ENCODE data around the gene REXO4. TPM values are rescaled to one million over a fixed set of nuclear protein-coding genes. Genes with fewer than 3 reads are reported as not detected.
"Not testable (repeated sequence)": the region's sequence is repeated elsewhere in the genome, so short reads cannot be mapped to it uniquely, and the experiment has no call there.

The REXO4 gene
- total RNA-seq, 1 experiment from 2014 or later, result 41.0 TPM

DNA sequence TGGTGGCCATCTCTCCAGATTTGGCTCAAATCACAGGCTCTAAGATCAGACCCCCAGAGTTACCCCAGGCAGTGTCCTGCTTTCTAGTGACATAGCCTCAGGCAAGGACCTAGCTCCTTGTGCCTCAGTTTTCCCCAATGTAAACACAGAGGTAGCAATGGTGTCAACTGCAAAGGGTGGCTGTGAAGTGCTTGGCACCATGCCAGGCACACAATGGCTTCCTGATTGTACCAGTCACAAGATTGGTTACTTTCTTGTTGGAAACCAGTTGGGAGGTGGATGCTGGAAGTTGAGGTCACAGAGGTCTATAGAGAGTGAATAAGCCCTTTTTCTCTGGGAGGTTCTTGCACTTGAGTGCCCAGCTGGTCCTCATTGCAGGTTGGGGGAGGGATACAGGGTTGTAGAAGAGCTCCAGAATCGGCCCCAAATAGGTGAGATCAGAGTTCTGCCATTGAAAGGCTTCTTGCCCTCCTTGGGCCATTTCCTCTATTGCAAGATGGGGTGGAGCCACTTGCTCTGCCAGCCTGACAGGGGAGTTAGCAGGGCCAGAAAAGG is 39.3 kb downstream of the REXO4 start:
- no peaks in the 10 kb centered on the region for H3K9me3 ChIP-seq (replicated peaks)
- no peaks in the 10 kb centered on the region for H3K27me3 ChIP-seq
- H3K36me3 ChIP-seq, result peaks cover 4% of the 10 kb centered on the region
- H3K4me1 ChIP-seq, result no peaks in the 10 kb centered on the region
- H3K4me3 ChIP-seq, result no peak overlapping the region
- H3K27ac ChIP-seq, result no peak overlapping the region
- DNase-seq, result no peak

DNA sequence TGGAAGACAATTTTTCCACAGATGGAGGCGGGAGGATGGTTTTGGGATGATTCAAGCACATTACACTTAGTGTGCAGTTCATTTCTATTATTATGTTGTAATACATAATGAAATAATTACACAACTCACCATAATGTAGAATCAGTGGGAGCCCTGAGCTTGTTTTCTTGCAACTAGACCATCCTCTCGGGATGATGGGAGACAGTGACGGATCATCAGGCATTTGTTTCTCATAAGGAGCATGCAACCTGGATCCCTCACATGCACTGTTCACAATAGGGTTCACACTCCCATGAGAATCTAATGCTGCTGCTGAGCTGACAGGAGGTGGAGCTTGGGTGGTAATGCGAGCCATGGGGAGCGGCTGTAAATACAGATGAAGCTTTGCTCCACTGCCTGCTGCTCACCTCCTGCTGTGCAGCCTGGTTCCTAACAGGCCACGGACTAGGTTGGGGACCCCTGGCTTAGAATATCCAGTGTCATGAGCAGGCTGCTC is 40.0 kb downstream of the REXO4 start:
- Histone ChIP-seq H3K27me3 (no peaks in the 10 kb centered on the region), H3K4me3 (no peak overlapping the region), H3K4me1 (no peaks in the 10 kb centered on the region), H3K9me3 (replicated peaks) (no peaks in the 10 kb centered on the region), H3K27ac (no peak overlapping the region), H3K36me3 (peaks cover 10% of the 10 kb centered on the region)
- DNase-seq, result peak; percentile 50 to 70

DNA sequence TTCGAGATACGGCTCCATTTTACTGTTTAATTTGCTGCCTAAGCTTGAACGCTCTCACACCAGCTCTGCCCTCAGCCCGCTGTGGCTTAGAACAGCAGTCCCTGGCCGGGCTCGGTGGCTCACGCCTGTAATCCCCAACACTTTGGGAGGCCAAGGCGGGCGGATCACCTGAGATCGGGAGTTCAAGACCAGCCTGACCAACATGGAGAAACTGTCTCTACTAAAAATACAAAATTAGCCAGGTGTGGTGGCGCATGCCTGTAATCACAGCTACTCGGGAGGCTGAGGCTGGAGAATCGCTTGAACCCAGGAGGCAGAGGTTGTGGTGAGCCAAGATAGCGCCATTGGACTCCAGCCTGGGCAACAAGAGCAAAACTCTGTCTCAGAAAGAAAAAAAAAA is 40.5 kb downstream of the REXO4 start:
- H3K27me3 ChIP-seq; H3K4me3 ChIP-seq; H3K27ac ChIP-seq; H3K9me3 ChIP-seq (replicated peaks); H3K4me1 ChIP-seq; DNase-seq: not testable (repeated sequence)
- peaks cover 13% of the 10 kb centered on the region for H3K36me3 ChIP-seq

DNA sequence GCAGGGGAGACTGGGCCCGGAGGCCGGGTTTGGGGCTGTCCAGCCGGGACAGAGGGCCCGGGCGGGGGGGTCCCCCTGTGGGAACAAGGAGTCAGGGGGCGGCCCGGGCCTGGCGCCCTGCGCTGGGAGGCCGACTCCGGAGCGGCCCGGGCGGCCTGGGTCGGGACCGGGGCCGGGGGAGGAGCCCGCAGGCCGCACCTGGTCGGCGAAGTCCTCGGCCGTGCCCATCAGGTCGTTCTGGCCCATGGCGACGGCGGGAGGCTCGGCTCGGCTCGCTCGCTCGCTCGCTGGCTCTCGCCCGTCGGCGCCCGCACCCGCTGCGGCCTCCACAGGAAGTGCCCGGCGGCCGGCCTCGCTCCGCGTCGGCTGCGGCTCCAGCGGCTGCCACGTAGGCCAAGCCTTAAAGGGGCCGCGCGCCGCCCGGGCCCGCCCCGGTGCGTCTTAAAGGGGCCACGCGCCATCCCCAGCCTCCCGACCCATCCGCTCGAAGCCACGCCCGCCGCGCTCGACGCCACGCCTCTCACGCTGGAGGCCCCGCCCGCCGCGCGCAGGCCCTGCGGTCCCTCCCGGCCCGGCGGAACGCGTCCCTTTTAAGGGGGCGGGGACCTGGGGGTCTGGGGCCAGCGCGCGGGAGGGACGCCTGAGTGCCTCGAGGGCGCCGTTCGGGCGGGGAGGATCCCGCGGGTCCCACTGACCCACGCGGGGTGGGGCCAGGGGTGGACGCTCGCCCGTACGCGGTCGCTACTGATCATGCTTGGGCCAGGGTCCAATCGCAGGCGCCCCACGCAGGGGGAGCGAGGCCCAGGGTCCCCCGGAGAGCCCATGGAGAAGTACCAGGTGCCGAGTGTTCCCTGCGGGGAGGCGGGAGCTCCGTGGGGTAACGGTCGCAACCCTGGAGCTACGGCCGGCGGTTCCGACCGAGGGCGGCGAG is 41.8 kb downstream of the REXO4 start, which contains the start of the genes STKLD1 and SURF4:
Gene STKLD1, plus strand, starts transcription at position 643 of the 931 bp plus-strand sequence. Its CDS starts 108 bp downstream, at position 751.
Gene SURF4, minus strand, starts transcription at position 337 of the 931 bp plus-strand sequence. Its CDS starts 91 bp downstream, at position 246.
- Histone ChIP-seq H3K27ac (peak within 1 kb of the TSS; percentile 51), H3K36me3 (peaks cover 15% of the 10 kb centered on the region)

DNA sequence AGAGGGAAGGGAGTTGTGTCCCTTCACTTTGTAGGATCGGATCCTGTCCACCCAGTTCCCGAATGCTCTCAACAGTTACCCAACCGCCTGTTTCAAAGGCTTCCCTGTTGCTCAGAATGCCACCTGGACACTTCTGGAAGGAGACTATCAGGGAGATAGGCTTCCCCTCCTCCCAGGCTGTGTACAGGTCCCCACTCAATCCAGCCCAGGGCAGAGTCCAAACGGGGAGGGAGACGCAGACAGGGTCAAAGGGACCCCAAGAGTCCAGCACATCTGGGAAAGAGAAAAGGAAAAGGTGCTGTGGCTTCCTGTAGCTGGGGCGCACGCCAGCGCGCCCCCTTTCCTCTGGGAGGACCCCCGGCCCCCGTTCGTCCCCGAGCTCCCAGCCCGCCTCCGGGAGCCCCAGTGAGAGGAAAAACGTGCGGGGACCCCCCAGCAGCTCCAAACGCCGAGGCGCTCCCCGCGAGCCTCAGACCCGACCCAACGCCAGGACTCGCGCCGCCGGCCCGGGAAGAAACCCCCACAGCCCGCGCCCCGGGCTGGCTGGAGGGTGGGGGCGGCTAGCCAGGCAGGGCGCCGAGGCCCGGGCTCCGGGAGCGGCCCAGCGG is 42.6 kb downstream of the REXO4 start:
- H3K36me3 ChIP-seq, result peaks cover 18% of the 10 kb centered on the region
- DNase-seq, result peak; percentile 49 to 63
- no peaks in the 10 kb centered on the region for H3K9me3 ChIP-seq (replicated peaks)
- peak overlapping the region; percentile 81 for H3K4me3 ChIP-seq
- peak overlapping the region; percentile 51 for H3K27ac ChIP-seq
- H3K27me3 ChIP-seq, result no peaks in the 10 kb centered on the region
- H3K4me1 ChIP-seq, result no peaks in the 10 kb centered on the region

More for the DNA sequence above, 41.8 kb downstream of the REXO4 start, which contains the start of the genes STKLD1 and SURF4:
- Histone ChIP-seq H3K9me3 (replicated peaks) (no peaks in the 10 kb centered on the region), H3K4me1 (no peaks in the 10 kb centered on the region), H3K27me3 (no peaks in the 10 kb centered on the region), H3K4me3 (peak within 1 kb of the TSS; percentile 81)
- DNase-seq, result peak; percentile 96 to 98

DNA sequence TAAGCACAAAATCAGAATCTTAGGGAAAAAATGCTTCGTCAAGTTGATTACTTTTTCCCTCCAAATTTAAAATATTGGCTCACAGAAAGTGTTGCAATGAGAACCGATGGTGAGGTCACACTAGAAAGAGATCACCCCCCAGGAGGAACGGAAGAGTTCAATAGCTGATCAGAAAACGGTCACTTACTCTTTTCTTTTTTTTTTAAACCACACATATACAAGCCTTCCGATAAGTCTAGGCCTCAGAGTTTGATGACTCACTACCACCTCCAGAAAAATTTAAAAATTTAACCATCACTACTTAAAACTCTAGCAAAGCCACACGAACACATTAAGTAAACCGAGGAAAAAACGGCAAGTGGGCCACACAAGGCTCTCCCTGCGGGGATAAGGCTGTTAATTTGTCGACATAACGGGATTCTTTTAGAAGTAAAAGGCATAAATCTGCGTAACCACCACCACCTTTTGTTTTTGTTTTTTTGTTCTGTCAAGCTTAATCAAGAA is 43.1 kb downstream of the REXO4 start:
- no peak for DNase-seq
- H3K27me3 ChIP-seq, result no peaks in the 10 kb centered on the region
- peak overlapping the region; percentile 81 for H3K4me3 ChIP-seq
- peaks cover under 1% of the 10 kb centered on the region; the same call in 1 of the 2 replicates for H3K4me1 ChIP-seq
- H3K9me3 ChIP-seq (replicated peaks), result no peaks in the 10 kb centered on the region
- H3K27ac ChIP-seq, result peak overlapping the region; percentile 51; the same call in 1 of the 2 replicates
- peaks cover 20% of the 10 kb centered on the region for H3K36me3 ChIP-seq

DNA sequence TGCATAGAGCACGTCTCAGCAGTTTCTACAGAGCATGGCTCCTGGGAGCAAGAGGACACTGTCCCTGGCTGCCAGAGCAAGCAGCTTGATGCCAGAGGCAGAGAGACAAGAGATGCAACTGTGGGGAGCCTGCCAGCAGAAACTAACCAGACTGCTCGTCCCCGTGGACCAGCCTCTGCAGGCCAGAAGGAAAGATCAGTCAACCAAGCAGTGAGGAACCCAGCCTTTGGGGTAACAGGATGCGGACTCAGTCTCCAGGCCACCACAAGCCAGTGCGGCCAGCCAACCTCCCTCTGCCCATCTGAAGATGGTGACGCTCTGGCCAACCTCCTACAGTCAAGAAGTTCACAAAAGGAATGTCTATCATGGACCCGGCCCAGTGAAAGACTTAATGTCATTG is 45.7 kb downstream of the REXO4 start:
- no peak for DNase-seq
- H3K36me3 ChIP-seq, result peaks cover 24% of the 10 kb centered on the region
- peaks cover 20% of the 10 kb centered on the region for H3K4me1 ChIP-seq
- H3K4me3 ChIP-seq, result no peak overlapping the region
- H3K27me3 ChIP-seq, result no peaks in the 10 kb centered on the region
- no peak overlapping the region for H3K27ac ChIP-seq
- no peaks in the 10 kb centered on the region for H3K9me3 ChIP-seq (replicated peaks)

DNA sequence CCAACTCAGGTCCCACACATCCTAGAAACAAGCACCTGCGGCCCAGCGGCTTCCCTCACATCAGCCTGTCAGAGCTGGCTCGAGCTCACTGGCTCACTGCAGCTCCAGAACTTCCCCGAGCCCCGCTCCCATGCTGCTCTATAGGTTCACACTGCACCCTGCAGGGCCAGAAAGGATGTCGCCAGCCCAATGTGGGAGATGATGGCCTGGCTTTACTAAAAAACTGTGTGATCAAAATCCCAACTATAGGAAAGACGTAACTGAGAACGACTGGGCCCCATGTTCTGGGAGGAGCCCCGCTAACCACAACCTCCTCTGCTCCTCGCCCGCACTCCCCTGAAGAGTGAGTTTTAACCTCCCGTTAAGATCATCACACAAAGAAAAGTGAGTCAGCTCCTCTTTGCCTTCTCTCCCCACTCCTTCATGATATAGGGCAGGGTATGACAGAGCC is 46.5 kb downstream of the REXO4 start:
- Histone ChIP-seq H3K4me3 (no peak overlapping the region), H3K27me3 (no peaks in the 10 kb centered on the region), H3K27ac (no peak overlapping the region), H3K9me3 (replicated peaks) (no peaks in the 10 kb centered on the region), H3K36me3 (peaks cover 33% of the 10 kb centered on the region), H3K4me1 (peaks cover 20% of the 10 kb centered on the region)
- DNase-seq, result no peak

DNA sequence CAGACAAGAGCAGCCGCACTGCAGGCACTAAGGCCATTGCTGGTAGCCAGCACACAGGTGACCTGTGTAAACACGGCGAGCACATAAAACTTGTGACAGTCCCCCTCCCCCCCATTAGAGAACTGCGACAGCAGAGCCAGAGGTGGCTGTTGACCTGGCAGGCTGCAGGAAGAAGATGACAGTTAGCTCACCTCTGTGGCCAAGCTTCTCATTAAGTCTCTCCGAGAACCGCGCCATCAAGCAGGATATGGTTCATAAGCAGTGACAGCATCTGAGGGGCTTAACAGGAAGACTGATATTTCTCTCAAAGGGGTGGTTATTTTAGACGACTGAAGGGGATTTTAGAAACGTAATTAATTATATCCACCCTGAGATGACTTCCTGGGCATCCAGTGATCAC is 47.1 kb downstream of the REXO4 start:
- Histone ChIP-seq H3K27me3 (no peaks in the 10 kb centered on the region), H3K27ac (no peak overlapping the region), H3K4me3 (no peak overlapping the region), H3K4me1 (peaks cover 20% of the 10 kb centered on the region), H3K9me3 (replicated peaks) (no peaks in the 10 kb centered on the region), H3K36me3 (peaks cover 39% of the 10 kb centered on the region)
- DNase-seq, result no peak

DNA sequence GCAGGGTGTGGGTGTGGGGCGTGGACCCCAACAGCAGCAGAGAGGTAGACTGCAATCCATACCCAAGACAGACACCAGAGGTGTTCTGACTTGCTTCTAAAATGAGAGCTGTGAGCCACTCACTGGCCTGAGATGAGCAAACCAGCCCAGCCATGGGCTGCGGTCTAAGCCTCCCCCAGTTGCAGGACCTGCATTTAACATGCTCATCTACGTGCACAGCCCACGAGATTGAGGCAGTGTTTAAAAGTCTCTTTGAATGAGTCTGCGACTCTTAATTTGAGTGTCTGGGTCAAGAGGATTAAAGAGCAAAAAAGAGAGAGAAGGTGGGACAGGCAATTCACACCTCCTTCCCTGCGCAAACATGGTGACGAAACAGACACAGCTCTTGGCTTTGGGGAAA is 47.9 kb downstream of the REXO4 start:
- DNase-seq, result no peak
- Histone ChIP-seq H3K9me3 (replicated peaks) (no peaks in the 10 kb centered on the region), H3K27me3 (no peaks in the 10 kb centered on the region), H3K4me1 (peaks cover 20% of the 10 kb centered on the region), H3K36me3 (peaks cover 45% of the 10 kb centered on the region), H3K4me3 (no peak overlapping the region), H3K27ac (no peak overlapping the region)

DNA sequence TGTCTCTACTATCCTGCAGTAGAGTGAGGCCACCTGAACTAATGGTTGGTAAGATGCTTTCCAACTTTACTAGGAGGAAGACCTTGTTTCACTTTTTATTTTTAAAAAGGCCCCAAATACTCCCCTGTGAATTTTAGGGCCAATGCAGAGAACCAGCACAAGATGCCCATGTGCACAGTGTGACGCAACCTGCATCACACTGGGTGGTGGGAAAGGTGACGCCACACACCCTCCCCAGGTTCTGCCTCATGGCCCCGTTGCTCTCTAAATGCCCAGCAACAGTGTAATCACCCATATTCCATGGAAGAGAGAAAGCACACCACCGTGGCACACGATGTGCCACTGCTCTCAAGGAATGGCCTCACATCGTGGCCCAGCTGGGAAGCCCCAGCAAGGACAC is 48.4 kb downstream of the REXO4 start:
- no peak overlapping the region for H3K27ac ChIP-seq
- no peak overlapping the region for H3K4me3 ChIP-seq
- H3K27me3 ChIP-seq, result no peaks in the 10 kb centered on the region
- peaks cover 47% of the 10 kb centered on the region for H3K36me3 ChIP-seq
- no peaks in the 10 kb centered on the region for H3K9me3 ChIP-seq (replicated peaks)
- DNase-seq, result no peak
- peaks cover 20% of the 10 kb centered on the region for H3K4me1 ChIP-seq

DNA sequence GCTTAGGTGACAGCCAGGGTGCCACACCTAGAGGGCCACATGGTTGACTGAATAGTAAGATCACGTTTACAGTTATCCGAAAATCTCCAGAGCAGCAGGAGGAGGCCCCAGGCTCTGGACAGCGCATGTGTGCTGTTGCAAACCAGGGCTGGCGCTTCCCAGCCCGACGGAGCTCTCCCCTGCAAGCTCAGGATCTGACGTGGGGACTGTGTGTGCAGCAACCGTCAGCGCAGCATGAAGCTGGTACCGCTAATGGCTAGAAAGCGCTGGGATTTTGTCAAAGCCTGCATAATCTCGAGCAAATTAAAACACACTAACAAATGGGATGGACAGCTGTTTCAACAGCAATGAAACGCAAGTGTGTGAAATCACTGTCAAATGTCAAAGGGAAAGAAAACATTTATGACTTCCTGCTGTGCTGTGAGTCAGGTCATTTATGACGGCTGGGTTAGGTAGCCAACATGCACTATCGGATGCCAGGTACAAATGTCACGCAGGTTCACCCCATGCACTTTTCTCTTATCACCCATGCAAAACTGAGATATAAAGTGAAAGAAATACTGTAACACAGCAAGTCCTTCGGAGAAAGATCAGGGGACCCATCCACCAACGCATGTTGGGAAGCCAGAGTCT is 49.4 kb downstream of the REXO4 start:
- H3K9me3 ChIP-seq (replicated peaks), result no peaks in the 10 kb centered on the region
- peaks cover 50% of the 10 kb centered on the region for H3K36me3 ChIP-seq
- no peaks in the 10 kb centered on the region for H3K27me3 ChIP-seq
- no peak overlapping the region; the same call in 1 of the 2 replicates for H3K27ac ChIP-seq
- peaks cover 20% of the 10 kb centered on the region for H3K4me1 ChIP-seq
- peak; percentile 66 to 71 for DNase-seq
- H3K4me3 ChIP-seq, result no peak overlapping the region

DNA sequence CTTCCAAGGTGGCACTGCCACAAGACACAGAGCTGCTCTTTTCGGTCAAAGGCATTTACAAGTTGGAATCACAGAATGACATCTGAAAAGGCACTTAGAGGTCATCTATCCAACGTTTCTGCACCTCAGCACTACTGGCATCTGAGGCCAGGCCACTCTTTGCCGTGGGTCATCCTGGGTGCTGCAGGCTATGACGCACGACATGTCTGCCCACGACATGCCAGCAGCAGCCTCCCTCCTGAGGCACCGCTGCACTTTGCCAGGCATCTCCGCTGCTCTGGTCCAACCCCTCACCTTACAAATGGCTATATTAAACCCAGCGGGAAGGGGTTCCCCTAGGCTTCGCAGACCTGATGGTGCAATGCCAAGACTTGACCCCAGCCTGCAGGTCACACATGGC is 50.0 kb downstream of the REXO4 start:
- H3K4me3 ChIP-seq, result no peak overlapping the region
- H3K27ac ChIP-seq, result no peak overlapping the region
- H3K9me3 ChIP-seq (replicated peaks), result no peaks in the 10 kb centered on the region
- H3K4me1 ChIP-seq, result peaks cover 20% of the 10 kb centered on the region
- no peak for DNase-seq
- no peaks in the 10 kb centered on the region for H3K27me3 ChIP-seq
- peaks cover 51% of the 10 kb centered on the region for H3K36me3 ChIP-seq

DNA sequence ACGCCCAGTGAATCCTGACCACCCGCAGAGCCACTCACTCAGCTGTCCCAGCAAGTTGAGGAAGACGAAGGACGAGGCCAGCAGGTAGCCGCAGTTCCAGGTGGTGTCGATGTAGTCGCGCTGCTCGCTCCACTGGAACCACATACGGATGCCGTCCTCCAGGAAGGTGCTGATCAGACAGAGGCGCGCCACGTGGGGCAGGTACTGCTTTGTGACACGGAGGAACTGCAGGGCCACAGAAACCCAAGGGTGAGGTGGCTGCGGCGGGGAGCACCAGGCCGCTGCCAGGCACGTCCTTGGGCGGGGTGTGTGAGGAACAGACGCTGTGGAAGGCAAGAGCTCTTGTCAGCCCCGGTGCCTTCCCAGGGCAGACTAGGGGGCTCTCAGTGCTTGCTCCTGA is 50.6 kb downstream of the REXO4 start:
- H3K36me3 ChIP-seq, result peaks cover 52% of the 10 kb centered on the region
- no peak for DNase-seq

More for the DNA sequence above, 50.6 kb downstream of the REXO4 start:
- Histone ChIP-seq H3K9me3 (replicated peaks) (no peaks in the 10 kb centered on the region), H3K27ac (no peak overlapping the region), H3K27me3 (no peaks in the 10 kb centered on the region), H3K4me3 (no peak overlapping the region), H3K4me1 (peaks cover 20% of the 10 kb centered on the region)
